HEK293 (cell line): ENCODE measurements around the gene PDHX.

ENCODE experiments used
- CTCF ChIA-PET: fragments of 350-600 bp; formaldehyde crosslinking; extraction: SDS; loops from one replicate; lab custom pipeline; 2021; ENCODE audit warnings: antibody characterized with exemption; lab: Yijun Ruan, JAX
- POLR2A ChIA-PET: fragments of 300-600 bp; formaldehyde crosslinking; extraction: SDS; loops from one replicate; lab custom pipeline; 2020; ENCODE audit warnings: antibody characterized with exemption, inconsistent platforms; lab: Yijun Ruan, JAX
- H3K27ac ChIP-seq: fragments of 200-500 bp; sonication (Bioruptor generic); 2 replicates; pipeline ENCODE4 v1.5.1; 2014; ENCODE audit warnings: low read depth, low read length, control low read depth, inconsistent platforms; ENCODE audit errors: extremely low read depth
- H3K36me3 ChIP-seq, 2 experiments: fragments of 200-500 bp in 1 of 2; sonication (Bioruptor generic) in 1 of 2; 1 replicate in 1 of 2; 2 replicates in 1 of 2; pipeline ENCODE4 v1.5.1; 2014 to 2017; ENCODE audit warnings: inconsistent platforms in 2 of 2, low read length in 2 of 2; ENCODE audit not compliant: control insufficient read depth in 2 of 2, insufficient read depth in 1 of 2
- H3K4me1 ChIP-seq: fragments of 200-500 bp; sonication (Bioruptor generic); 2 replicates; pipeline ENCODE4 v1.5.1; 2014; ENCODE audit warnings: mild to moderate bottlenecking, low read length, inconsistent platforms; ENCODE audit not compliant: control insufficient read depth, insufficient read depth
- H3K4me3 ChIP-seq: 2 replicates; pipeline ENCODE4 v1.5.1; 2011; ENCODE audit warnings: low read depth, mild to moderate bottlenecking, control low read depth, low read length, moderate library complexity
- H3K9me3 ChIP-seq: fragments of 200-500 bp; sonication (Bioruptor generic); 2 replicates; pipeline ENCODE4 v1.5.1; 2014; ENCODE audit warnings: low read depth, low read length, inconsistent platforms; ENCODE audit not compliant: control insufficient read depth, insufficient read depth
- ZFP69B ChIP-seq: fragments of 450-650 bp; formaldehyde crosslinking; IDR thresholded peaks from 2 replicates; pipeline ENCODE4 v1.5.1; 2016; ENCODE audit warnings: missing biosample characterization, missing genetic modification characterization
- ZNF23 ChIP-seq: fragments of 450-650 bp; formaldehyde crosslinking; IDR thresholded peaks from 2 replicates; pipeline ENCODE4 v1.5.1; 2016; ENCODE audit warnings: missing biosample characterization, missing genetic modification characterization, borderline replicate concordance
- ZNF302 ChIP-seq: fragments of 450-650 bp; formaldehyde crosslinking; IDR thresholded peaks from 2 replicates; pipeline ENCODE4 v1.5.1; 2016; ENCODE audit warnings: missing biosample characterization, missing genetic modification characterization, low read depth
- ZNF645 ChIP-seq: fragments of 450-650 bp; formaldehyde crosslinking; IDR thresholded peaks from 2 replicates; pipeline ENCODE4; 2016; ENCODE audit warnings: missing biosample characterization, missing genetic modification characterization
- TF ChIP-seq, protein P1 (sequence below): fragments of 450-650 bp; formaldehyde crosslinking; IDR thresholded peaks from 2 replicates; pipeline ENCODE4 v1.5.1; 2016; ENCODE audit warnings: missing biosample characterization, missing genetic modification characterization
- TF ChIP-seq, protein P2 (sequence below): fragments of 450-650 bp; formaldehyde crosslinking; IDR thresholded peaks from 2 replicates; pipeline ENCODE4 v1.5.1; 2016; ENCODE audit warnings: missing biosample characterization, missing genetic modification characterization
- TF ChIP-seq, protein P3 (sequence below): fragments of 450-650 bp; formaldehyde crosslinking; IDR thresholded peaks from 2 replicates; pipeline ENCODE4 v1.5.1; 2016; ENCODE audit warnings: missing biosample characterization, missing genetic modification characterization
- TF ChIP-seq, protein P4 (sequence below): fragments of 450-650 bp; formaldehyde crosslinking; IDR thresholded peaks from 2 replicates; pipeline ENCODE4 v1.5.1; 2017; ENCODE audit warnings: missing biosample characterization, missing genetic modification characterization

PDHX gene

DNA sequence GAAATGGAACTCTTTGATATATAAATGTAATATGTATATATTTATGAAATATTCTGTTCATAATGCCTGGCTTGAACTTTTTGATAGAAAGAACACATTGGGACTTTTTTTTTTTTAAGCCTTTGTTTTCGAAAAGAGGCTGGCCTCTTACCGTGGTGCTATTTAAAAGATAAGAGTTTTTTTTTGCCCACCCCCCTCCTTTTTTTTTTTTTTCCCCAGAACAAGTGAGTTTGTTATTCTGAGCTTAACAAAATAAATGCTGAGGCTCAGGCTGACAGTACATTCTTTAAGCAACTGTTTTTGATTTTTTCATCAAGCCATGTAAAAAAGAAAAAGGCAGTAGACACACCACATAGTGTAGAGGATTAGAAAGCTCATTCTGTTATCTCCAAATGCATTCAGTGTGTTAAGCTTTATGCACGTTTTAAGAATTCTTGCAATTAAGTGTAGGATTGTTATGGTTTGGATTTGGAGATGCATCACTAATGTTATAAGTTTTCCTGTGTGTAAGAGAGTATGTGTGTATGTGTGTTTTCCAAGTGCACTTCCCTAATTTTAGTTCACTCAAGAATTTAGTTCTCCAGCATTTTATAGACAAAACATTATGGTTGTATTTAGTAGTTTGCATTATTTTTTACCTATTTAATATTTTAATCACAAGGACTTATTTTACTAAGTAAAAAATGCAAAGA, 12.0 kb downstream of the PDHX start (continued):
- TF ChIP-seq, protein P1, sequence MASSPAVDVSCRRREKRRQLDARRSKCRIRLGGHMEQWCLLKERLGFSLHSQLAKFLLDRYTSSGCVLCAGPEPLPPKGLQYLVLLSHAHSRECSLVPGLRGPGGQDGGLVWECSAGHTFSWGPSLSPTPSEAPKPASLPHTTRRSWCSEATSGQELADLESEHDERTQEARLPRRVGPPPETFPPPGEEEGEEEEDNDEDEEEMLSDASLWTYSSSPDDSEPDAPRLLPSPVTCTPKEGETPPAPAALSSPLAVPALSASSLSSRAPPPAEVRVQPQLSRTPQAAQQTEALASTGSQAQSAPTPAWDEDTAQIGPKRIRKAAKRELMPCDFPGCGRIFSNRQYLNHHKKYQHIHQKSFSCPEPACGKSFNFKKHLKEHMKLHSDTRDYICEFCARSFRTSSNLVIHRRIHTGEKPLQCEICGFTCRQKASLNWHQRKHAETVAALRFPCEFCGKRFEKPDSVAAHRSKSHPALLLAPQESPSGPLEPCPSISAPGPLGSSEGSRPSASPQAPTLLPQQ = no peak
- TF ChIP-seq ZNF23 (no peak), ZFP69B (no peak), ZNF645 (tag by site-specific recombination) (no peak)

DNA sequence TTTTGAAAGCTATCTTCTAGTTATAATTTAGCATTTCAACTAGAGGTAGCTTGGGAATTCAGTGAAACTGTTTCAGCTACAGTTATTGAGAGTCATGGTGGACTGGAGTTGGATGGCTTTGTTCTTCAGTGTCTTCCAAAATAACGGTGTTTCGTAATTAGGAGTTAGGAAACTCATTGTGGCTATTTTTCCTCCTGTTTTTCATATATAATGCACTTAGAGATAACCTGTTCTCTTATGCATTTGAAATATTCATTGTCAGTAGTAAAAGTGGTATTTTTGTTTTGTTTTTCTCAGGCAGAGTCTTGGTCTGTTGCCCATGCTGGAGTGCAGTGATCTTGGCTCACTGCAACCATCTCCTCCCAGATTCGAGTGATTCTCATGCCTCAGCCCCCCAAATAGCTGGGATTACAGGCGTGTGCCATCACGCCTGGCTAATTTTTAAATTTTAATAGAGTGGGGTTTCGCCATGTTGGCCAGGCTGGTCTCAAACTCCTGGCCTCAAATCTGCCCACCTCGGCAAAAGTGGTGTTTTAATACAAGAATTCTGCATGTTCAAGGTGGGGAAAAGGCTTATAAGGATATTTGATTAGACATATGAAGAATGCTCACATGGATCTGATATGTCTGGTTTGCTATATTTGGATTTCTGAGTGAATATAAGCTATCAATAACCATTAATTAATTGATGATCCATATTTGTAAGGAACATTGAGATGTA, 12.7 kb downstream of the PDHX start:
- ChIA-PET CTCF (interaction anchor here (0.6 to 2.2 kb wide), 4 partner anchors 11 to 463 kb away, joined by 3 to 13 read pairs (median 4); no protein-coding TSS in a partner anchor), POLR2A (no interaction called here)
- H3K27ac ChIP-seq = no peak overlapping the region
- H3K4me3 ChIP-seq = no peak overlapping the region
- no peaks in the 10 kb centered on the region for H3K9me3 ChIP-seq
- 0 out of 2 replicates have a peak, but pooled peaks cover 4% of the 10 kb centered on the region for H3K4me1 ChIP-seq
- TF ChIP-seq, protein P2, sequence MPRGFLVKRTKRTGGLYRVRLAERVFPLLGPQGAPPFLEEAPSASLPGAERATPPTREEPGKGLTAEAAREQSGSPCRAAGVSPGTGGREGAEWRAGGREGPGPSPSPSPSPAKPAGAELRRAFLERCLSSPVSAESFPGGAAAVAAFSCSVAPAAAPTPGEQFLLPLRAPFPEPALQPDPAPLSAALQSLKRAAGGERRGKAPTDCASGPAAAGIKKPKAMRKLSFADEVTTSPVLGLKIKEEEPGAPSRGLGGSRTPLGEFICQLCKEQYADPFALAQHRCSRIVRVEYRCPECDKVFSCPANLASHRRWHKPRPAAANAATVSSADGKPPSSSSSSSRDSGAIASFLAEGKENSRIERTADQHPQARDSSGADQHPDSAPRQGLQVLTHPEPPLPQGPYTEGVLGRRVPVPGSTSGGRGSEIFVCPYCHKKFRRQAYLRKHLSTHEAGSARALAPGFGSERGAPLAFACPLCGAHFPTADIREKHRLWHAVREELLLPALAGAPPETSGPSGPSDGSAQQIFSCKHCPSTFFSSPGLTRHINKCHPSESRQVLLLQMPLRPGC (tag by site-specific recombination) = no peak
- TF ChIP-seq ZNF302 (tag by site-specific recombination) = no peak
- TF ChIP-seq, protein P3, sequence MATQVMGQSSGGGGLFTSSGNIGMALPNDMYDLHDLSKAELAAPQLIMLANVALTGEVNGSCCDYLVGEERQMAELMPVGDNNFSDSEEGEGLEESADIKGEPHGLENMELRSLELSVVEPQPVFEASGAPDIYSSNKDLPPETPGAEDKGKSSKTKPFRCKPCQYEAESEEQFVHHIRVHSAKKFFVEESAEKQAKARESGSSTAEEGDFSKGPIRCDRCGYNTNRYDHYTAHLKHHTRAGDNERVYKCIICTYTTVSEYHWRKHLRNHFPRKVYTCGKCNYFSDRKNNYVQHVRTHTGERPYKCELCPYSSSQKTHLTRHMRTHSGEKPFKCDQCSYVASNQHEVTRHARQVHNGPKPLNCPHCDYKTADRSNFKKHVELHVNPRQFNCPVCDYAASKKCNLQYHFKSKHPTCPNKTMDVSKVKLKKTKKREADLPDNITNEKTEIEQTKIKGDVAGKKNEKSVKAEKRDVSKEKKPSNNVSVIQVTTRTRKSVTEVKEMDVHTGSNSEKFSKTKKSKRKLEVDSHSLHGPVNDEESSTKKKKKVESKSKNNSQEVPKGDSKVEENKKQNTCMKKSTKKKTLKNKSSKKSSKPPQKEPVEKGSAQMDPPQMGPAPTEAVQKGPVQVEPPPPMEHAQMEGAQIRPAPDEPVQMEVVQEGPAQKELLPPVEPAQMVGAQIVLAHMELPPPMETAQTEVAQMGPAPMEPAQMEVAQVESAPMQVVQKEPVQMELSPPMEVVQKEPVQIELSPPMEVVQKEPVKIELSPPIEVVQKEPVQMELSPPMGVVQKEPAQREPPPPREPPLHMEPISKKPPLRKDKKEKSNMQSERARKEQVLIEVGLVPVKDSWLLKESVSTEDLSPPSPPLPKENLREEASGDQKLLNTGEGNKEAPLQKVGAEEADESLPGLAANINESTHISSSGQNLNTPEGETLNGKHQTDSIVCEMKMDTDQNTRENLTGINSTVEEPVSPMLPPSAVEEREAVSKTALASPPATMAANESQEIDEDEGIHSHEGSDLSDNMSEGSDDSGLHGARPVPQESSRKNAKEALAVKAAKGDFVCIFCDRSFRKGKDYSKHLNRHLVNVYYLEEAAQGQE (tag by site-specific recombination) = no peak
- no peak for TF ChIP-seq ZFP69B
- H3K36me3 ChIP-seq = peaks cover 0 to 5% of the 10 kb centered on the region in 2 experiments; a peak in 1 of 3 replicates

DNA sequence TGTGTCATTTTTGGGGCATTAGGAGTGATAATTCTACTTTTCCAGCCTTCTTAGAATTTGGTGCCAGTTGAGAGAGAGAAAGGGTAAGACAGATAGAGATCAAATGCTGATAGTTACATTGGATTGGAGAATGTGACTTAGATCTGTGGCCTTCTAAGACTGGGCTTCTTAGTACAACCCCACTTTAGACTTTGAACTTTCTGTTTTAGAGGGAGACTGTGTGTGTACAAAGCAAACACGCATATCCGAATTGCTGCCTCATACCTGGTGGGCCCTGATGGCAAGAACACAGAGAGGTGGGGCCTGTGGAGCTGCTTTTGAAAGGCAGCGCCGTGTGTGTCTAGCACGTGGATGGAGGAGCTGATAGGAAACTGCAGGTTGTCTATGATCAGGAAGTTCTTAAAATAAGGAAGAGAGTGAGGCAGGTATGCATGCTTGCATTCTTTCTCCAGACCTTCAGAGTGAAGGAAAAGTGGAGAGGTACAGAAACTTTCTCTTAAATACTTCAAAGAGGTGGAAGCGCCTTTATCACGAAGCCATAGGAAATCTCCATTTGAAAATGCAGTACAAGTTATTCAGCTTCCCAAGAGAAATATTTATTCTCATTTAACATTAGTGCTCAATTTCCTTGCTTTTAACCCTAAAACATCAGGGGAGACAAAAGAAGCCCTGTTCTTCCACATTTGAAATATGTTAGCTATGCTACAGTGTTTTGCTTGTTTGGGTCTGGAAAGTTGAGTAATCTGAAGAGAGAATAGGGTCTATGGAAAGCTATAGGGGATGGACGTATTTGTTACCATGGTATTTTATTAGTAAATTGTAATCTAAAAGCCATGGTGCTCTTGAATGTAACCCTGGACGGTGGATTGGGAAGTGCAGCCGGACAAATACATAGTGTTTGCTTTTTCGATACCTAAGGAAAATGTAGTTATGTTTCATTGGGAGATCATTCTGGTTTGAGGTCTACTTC, 13.7 kb downstream of the PDHX start:
- H3K36me3 ChIP-seq = peaks cover 0 to 5% of the 10 kb centered on the region in 2 experiments; a peak in 1 of 3 replicates
- no peaks in the 10 kb centered on the region for H3K9me3 ChIP-seq
- CTCF ChIA-PET = interaction anchor here (0.6 to 2.2 kb wide), 3 partner anchors 339 to 462 kb away, joined by 3 to 13 read pairs (median 5); no protein-coding TSS in a partner anchor
- 0 out of 2 replicates have a peak, but pooled peaks cover 4% of the 10 kb centered on the region for H3K4me1 ChIP-seq
- POLR2A ChIA-PET = no interaction called here
- TF ChIP-seq, protein P4, sequence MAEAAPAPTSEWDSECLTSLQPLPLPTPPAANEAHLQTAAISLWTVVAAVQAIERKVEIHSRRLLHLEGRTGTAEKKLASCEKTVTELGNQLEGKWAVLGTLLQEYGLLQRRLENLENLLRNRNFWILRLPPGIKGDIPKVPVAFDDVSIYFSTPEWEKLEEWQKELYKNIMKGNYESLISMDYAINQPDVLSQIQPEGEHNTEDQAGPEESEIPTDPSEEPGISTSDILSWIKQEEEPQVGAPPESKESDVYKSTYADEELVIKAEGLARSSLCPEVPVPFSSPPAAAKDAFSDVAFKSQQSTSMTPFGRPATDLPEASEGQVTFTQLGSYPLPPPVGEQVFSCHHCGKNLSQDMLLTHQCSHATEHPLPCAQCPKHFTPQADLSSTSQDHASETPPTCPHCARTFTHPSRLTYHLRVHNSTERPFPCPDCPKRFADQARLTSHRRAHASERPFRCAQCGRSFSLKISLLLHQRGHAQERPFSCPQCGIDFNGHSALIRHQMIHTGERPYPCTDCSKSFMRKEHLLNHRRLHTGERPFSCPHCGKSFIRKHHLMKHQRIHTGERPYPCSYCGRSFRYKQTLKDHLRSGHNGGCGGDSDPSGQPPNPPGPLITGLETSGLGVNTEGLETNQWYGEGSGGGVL = no peak
- H3K4me3 ChIP-seq = no peak overlapping the region
- H3K27ac ChIP-seq = no peak overlapping the region
